IMR-90 (cell line): Measurements from ENCODE around the gene MCTP1.

ENCODE experiments used
- CHD1 ChIP-seq: IDR thresholded peaks from 2 replicates; pipeline ENCODE4 v1.6.1; 2012; ENCODE audit warnings: low read depth, low read length, improper control_type of control experiment
- FOS ChIP-seq: fragments of 150-350 bp; IDR thresholded peaks from 2 replicates; pipeline ENCODE4 v1.6.1; 2016; ENCODE audit warnings: low read depth, low read length
- MAFK ChIP-seq: IDR thresholded peaks from 2 replicates; pipeline ENCODE4 v1.6.1; 2012; ENCODE audit warnings: low read depth, low read length, improper control_type of control experiment
- MXI1 ChIP-seq: IDR thresholded peaks from 2 replicates; pipeline ENCODE4 v1.6.1; 2012; ENCODE audit warnings: low read depth, mild to moderate bottlenecking, low read length, moderate library complexity, borderline replicate concordance
- POLR2A ChIP-seq: IDR thresholded peaks from 2 replicates; pipeline ENCODE4 v1.6.1; 2012; ENCODE audit warnings: mild to moderate bottlenecking, low read depth, low read length
- SMC3 ChIP-seq: fragments of 150-350 bp; IDR thresholded peaks from 2 replicates; pipeline ENCODE4 v1.6.1; 2016; ENCODE audit warnings: low read depth, mild to moderate bottlenecking, antibody characterized with exemption, low read length, moderate library complexity
- TF ChIP-seq, protein P1 (sequence below): conservative IDR thresholded peaks from 2 replicates; pipeline ENCODE4 v1.5.1; 2012; ENCODE audit warnings: mild to moderate bottlenecking, low read depth, low read length, improper control_type of control experiment

DNA sequence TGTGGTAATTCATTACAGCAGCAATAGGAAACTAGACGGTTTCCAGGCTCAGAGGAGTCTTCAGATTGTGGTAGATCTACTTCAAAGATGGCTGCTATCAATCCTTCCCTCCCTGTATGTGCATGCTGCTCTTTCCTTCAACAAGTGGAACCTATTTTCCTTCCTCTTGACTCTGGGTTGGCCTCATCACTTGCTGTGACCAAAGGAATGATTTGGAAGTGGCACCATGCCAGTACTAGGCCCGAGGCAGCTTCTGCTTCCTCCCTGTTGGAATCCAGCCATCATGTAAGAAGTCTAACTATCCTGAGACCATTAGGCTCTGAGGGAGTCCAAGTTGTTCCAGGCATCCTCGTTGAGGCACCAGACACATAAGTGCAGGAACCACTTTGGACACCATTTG, 46.5 kb upstream of the MCTP1 start:
- TF ChIP-seq POLR2A: no peak
- TF ChIP-seq, protein P1, sequence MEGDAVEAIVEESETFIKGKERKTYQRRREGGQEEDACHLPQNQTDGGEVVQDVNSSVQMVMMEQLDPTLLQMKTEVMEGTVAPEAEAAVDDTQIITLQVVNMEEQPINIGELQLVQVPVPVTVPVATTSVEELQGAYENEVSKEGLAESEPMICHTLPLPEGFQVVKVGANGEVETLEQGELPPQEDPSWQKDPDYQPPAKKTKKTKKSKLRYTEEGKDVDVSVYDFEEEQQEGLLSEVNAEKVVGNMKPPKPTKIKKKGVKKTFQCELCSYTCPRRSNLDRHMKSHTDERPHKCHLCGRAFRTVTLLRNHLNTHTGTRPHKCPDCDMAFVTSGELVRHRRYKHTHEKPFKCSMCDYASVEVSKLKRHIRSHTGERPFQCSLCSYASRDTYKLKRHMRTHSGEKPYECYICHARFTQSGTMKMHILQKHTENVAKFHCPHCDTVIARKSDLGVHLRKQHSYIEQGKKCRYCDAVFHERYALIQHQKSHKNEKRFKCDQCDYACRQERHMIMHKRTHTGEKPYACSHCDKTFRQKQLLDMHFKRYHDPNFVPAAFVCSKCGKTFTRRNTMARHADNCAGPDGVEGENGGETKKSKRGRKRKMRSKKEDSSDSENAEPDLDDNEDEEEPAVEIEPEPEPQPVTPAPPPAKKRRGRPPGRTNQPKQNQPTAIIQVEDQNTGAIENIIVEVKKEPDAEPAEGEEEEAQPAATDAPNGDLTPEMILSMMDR: no peak
- no peak for TF ChIP-seq SMC3
- no peak for TF ChIP-seq FOS
- no peak for TF ChIP-seq MAFK
- no peak for TF ChIP-seq CHD1
- TF ChIP-seq MXI1: no peak
